ENCODE results near the gene TSPAN6.

DNA sequence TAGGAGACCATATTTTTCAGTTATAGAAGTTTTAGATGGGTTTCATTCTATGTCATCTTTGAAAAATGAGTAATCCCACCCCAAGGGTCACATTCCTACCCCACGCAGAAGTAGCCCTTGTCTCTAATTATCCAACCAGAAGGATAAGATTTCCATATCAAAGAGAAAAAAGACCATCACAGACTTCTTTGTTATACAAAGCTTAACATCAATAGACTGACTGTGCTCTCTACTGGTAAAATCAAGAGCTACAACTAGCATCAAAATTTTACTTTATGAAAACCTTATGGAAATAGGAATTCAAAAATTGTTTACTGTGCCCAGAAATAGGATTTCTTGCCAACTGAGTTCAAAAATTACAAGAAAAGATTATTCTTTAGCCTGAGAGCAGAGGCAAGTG is 27.0 kb downstream of the TSPAN6 start:
- no peak for TF ChIP-seq POLR2A (IDR thresholded peaks at IDR 0.05; ENCODE audit: low read depth, low read length)
- TF ChIP-seq EZH2 (IDR thresholded peaks at IDR 0.05; ENCODE audit: borderline replicate concordance, control insufficient read depth, low read depth, low read length), result no peak
- TF ChIP-seq, protein P1, sequence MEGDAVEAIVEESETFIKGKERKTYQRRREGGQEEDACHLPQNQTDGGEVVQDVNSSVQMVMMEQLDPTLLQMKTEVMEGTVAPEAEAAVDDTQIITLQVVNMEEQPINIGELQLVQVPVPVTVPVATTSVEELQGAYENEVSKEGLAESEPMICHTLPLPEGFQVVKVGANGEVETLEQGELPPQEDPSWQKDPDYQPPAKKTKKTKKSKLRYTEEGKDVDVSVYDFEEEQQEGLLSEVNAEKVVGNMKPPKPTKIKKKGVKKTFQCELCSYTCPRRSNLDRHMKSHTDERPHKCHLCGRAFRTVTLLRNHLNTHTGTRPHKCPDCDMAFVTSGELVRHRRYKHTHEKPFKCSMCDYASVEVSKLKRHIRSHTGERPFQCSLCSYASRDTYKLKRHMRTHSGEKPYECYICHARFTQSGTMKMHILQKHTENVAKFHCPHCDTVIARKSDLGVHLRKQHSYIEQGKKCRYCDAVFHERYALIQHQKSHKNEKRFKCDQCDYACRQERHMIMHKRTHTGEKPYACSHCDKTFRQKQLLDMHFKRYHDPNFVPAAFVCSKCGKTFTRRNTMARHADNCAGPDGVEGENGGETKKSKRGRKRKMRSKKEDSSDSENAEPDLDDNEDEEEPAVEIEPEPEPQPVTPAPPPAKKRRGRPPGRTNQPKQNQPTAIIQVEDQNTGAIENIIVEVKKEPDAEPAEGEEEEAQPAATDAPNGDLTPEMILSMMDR (IDR thresholded peaks at IDR 0.05 in 2 of 3, conservative IDR thresholded peaks at IDR 0.05 in 1 of 3; ENCODE audit: control insufficient read depth in 2 of 3, extremely low read depth in 1 of 3, insufficient read depth in 1 of 3, low read depth in 3 of 3, low read length in 3 of 3), result no peak
- TF ChIP-seq SREBF2 (IDR thresholded peaks at IDR 0.05; ENCODE audit: low read length), result no peak
- TF ChIP-seq, protein P2, sequence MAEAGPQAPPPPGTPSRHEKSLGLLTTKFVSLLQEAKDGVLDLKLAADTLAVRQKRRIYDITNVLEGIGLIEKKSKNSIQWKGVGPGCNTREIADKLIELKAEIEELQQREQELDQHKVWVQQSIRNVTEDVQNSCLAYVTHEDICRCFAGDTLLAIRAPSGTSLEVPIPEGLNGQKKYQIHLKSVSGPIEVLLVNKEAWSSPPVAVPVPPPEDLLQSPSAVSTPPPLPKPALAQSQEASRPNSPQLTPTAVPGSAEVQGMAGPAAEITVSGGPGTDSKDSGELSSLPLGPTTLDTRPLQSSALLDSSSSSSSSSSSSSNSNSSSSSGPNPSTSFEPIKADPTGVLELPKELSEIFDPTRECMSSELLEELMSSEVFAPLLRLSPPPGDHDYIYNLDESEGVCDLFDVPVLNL (IDR thresholded peaks at IDR 0.05; ENCODE audit: low read depth, low read length), result no peak
- no peak for TF ChIP-seq ATF3 (IDR thresholded peaks at IDR 0.05; ENCODE audit: borderline replicate concordance, extremely low read depth, low read depth, low read length)
- TF ChIP-seq NFYA (IDR thresholded peaks at IDR 0.05; ENCODE audit: borderline replicate concordance, low read depth, low read length), result no peak
- no peak for TF ChIP-seq POLR2AphosphoS5 (IDR thresholded peaks at IDR 0.05; ENCODE audit: low read length)
- TF ChIP-seq, protein P3, sequence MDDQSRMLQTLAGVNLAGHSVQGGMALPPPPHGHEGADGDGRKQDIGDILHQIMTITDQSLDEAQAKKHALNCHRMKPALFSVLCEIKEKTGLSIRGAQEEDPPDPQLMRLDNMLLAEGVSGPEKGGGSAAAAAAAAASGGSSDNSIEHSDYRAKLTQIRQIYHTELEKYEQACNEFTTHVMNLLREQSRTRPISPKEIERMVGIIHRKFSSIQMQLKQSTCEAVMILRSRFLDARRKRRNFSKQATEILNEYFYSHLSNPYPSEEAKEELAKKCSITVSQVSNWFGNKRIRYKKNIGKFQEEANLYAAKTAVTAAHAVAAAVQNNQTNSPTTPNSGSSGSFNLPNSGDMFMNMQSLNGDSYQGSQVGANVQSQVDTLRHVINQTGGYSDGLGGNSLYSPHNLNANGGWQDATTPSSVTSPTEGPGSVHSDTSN (IDR thresholded peaks at IDR 0.05; ENCODE audit: insufficient replicate concordance, low read depth, low read length), result no peak
- no peak for TF ChIP-seq TCF12 (IDR thresholded peaks at IDR 0.05; ENCODE audit: low read depth, low read length)
- no peak for TF ChIP-seq SIN3A (IDR thresholded peaks at IDR 0.05; ENCODE audit: low read depth, low read length)
- TF ChIP-seq YY1 (IDR thresholded peaks at IDR 0.05; ENCODE audit: low read depth, low read length), result no peak
- TF ChIP-seq RBBP5 (conservative IDR thresholded peaks at IDR 0.05), result no peak
- no peak for TF ChIP-seq SMARCA5 (IDR thresholded peaks at IDR 0.05)
